GM18508 (cell line): ENCODE results near the gene TAC3.
A peak's percentile ranks its signal among the peaks of the same experiment; 100 is the strongest.
"Not testable (repeated sequence)": the region's sequence is repeated elsewhere in the genome, so short reads cannot be mapped to it uniquely, and the experiment has no call there.

ENCODE experiments used
- ATAC-seq: cut with Tn5 transposase; IDR thresholded peaks from one replicate; pipeline ENCODE4 v1.9.1; 2021; ENCODE audit warnings: moderate number of reproducible peaks; ENCODE audit not compliant: insufficient read depth, unreplicated experiment

Gene TAC3

GRCh38 chr12:57039016-57039798 is 22.9 kb upstream of the TAC3 start:
- no peak for ATAC-seq

GRCh38 chr12:57037264-57037663 is 20.9 kb upstream of the TAC3 start:
- no peak for ATAC-seq

DNA sequence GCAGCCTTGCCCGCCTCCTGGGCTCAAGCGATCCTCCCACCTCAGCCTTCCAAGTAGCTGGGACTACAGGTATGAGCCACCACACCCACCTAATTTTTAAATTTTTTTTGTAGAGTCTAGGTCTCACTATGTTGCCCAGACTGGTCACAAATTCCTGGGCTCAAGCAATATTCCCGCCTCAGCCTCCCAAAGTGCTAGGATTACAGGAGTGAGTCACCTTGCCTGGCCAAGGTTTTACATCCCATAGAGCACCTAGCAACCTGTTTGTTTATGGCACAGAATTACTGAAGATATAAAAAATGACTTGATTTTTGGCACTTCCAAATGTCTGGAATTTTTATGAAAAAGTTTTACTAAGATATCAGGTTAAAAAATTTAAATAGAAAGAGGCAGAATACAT is 17.1 kb upstream of the TAC3 start:
- no peak for ATAC-seq

DNA sequence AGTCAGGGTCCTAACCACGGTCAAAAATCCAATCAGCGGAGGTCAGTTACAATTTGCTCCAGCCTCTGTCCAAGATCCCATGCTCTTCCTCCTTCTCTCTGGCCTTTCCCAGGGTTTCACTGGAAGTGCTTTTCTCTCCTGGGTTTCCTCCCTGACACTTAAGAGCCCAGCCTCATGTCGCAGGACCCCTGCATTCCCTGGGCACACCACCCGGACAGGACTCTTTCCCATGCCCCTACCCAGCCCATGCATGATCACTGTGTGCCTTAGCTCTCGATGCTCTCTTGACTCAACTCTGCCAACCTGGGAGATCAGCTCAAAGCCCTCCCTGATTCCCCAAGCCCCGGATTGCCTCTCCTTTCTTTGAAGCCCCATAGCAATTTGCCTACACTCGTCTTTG is 15.5 kb upstream of the TAC3 start:
- ATAC-seq = no peak

DNA sequence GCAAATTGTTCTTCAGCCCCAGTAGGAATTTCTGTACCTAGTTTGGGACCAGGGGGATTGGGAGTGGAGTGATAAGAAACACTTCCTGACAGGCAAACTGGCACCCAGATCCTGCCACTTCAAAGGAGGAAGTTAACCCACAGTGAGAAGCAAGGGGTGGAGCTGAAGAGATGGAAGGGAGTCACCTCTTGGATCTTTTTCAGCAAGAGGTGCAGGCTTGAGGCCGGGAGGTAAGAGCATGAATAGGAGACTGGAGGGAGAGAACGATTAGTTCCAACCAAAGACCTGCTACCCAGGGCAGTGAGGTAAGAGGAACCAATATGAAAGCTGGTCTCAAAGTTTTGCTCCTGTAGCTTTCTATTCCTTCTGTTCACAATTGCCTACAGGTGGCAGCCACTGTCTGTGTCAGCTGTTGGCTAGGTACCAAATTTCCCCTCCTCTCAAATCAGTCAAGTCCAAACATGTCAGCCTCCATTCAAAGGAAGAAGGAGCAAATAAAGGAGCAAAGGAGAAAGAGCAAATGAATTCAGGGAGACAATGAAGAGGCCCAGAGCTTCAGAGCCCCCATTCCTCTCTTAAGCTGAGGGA is 14.9 kb upstream of the TAC3 start:
- no peak for ATAC-seq

- no peak for ATAC-seq
Measured at GRCh38 chr12:57029457-57029856, 13.1 kb upstream of the TAC3 start.

GRCh38 chr12:57027805-57028153 is 11.4 kb upstream of the TAC3 start:
- ATAC-seq = no peak

GRCh38 chr12:57027011-57027804 is 10.9 kb upstream of the TAC3 start:
- ATAC-seq = no peak

- ATAC-seq = no peak
Measured at GRCh38 chr12:57025196-57025595, 8.9 kb upstream of the TAC3 start.

DNA sequence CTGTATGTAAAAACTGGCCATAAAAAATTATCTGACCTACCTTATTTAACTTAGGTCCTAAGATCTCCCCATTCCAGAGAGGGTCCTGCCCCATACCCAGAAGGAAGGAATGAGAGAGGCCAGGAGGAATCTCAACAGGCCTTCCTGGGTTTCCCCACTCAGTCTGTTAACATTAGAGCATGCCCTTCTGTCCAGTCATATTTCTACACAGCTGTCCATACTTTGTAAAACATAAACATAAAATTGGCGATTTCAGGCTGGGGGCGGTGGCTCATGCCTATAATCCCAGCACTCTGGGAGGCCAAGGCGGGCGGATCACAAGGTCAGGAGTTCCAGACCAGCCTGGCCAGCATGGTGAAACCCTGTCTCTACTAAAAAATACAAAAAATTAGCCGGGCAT is 6.0 kb upstream of the TAC3 start:
- not testable (repeated sequence) for ATAC-seq

- no peak for ATAC-seq
Measured at GRCh38 chr12:57019983-57020719, 3.8 kb upstream of the TAC3 start.

DNA sequence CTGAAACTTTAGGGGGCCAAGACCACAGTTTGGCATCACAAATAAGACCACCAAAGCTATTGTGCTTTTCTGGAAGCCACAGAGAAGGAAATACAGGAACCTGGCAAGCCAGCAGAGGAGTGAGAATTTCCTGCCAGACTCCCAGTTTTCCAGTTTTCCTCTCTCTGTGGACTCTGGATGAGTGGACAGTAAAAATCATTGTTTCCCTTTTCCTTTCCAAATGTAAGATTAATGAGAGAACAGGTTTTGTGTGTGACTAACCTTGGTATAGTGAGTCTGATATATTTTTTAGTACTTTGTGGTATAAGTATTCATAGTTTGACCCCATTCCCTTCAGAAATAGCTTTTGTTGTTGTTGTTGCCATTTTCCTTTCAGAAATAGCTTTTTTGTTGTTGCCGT is 2.6 kb upstream of the TAC3 start:
- ATAC-seq = no peak

- ATAC-seq = not testable (repeated sequence)
Measured at GRCh38 chr12:57018353-57018752, 2.0 kb upstream of the TAC3 start.

DNA sequence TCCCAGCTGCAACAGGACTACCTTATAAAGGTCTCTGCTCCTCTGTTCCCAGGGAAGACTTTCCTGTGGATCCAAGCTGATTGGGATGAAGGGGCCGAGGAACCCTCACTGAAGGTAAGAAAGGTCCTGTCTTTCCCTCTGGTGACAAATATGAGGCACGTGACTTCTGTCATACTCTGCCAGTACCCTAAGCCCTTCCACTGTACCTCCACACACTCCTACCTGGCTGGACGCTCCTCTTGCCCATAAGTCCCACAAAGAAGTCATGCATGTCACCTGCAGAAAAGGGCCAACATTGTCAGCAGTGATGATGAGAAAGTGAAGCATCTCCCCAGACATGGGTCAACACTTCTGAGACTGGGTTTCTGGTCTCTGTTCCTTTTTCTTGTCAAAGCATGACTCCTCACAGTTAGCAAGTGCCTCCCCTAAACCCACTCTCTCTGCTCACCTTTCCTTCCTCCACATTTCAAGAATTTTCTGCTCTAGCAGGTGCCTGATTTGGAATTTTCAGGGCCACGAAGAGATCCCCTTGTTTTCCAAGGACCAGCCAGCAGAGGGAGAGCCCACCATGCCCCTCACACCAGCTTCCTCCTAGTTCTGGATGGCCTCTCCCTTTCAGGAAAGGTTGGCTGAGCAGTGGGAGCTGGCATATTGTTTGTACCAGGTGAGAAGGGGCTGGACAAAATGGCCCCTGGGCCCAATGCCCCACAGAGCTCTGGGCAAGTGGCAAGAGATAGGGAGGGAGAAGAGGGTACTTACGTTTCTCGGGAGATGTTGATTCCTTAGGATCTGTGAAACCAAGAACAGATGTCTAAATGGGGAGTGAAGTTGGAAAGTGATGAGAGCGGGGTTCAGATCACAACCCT is 3.5 kb downstream of the TAC3 start:
- peak; percentile 52 for ATAC-seq

DNA sequence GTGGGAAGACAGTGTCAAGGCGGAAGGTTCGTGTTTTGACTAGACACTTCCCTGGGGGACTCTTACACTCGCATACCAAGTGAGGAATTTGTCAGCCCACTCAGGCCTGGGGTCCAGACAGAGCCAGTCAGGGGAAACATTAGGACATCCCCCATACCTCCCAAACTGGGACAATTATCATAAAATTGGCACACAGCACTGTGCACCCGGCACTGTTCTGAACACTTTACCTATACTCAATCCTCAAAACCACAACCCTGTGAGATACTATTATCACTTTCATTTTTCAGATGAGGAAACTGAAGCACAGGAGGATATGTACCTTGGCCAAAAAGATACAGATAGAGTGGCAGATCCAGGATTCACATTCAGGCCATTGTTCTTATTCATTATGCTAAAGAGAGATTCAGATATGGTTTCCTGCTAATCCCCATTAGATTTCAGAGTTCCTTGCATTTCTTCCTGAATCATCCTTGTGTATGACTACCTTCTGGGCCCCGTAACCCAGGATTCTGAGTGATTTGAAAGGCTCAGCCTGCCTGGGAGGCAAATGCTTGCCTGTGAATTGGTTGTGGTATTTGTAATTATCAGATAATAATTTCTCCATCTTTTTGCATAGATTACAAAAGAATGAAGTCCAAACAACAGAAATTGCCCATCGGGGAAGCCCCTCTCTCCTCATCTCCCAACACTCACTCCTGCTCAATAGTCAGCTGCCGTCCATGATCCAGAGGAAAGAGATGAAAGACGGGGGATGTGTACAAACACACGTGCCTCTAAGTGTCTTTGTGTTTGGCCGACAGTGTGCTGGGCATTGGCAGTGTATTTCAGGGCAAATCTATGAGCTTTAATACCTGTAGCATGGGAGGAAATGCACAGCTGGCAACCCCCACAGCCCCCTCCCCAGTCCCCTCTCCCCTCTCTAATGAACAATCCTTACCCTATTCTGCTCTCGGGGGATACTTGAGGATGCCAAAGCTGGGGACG is 4.6 kb downstream of the TAC3 start:
- ATAC-seq = no peak

DNA sequence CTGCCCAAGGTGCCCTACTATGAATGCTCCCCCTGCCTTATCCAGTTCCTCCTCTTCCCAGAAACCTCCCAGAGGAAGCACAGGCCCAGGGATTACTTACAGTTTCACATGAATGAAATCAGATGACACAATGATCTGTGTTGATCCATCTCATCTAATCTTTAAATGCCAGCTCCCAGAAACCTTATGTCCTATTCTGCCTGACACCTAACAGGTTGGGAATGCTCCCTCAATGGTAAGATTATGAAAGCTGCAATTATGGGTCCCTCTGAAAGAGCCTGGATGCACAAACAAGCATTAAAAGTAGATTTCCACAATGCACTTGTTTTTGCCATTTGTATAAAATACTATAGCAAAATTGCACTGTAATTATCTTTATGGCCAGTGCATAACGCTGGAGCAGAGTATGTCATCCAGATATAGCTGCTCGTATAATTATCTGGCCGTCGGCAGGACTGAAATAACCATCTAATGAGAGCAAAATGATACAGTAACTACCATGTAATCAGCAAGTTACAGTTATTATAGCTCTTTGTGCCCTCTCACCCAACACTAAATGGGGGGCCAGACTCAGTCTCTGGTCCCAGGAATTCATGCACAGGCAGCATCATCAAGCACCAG is 5.6 kb downstream of the TAC3 start:
- ATAC-seq = no peak

GRCh38 chr12:57009949-57010626 is 6.2 kb downstream of the TAC3 start:
- no peak for ATAC-seq

- no peak for ATAC-seq
Measured at GRCh38 chr12:57008178-57008577, 8.2 kb downstream of the TAC3 start.
